PC-9 (cell line): Measurements from ENCODE around the gene HNRNPUL2. TPM values are rescaled to one million over a fixed set of nuclear protein-coding genes. Genes with fewer than 3 reads are reported as not detected.
"Not testable (repeated sequence)": the region's sequence is repeated elsewhere in the genome, so short reads cannot be mapped to it uniquely, and the experiment has no call there.

Experiments used
- BruUV-seq: library from RNA; stranded (reverse); fragments of 400-500 nt; replicated peaks from 2 replicates; lab custom pipeline; 2021; lab: Mats Ljungman, UMichigan
- CTCF ChIA-PET: fragments of 300-600 bp; sonication (Branson Sonifier 250); formaldehyde crosslinking; loops from one replicate; lab custom pipeline; 2022; ENCODE audit warnings: antibody characterized with exemption; lab: Charles Lee
- POLR2A ChIA-PET: fragments of 300-600 bp; sonication (Branson Sonifier 250); formaldehyde crosslinking; loops from one replicate; lab custom pipeline; 2022; ENCODE audit warnings: antibody characterized with exemption; ENCODE audit not compliant: unreplicated experiment; lab: Charles Lee
- DNase-seq, 2 experiments: peaks; one replicate each; pipeline versions ENCODE4 v3.0.0 to v3.0.0-alpha.2; 2015 to 2022; ENCODE audit warnings: mixed read lengths in 1 of 2
- H2AFZ ChIP-seq: fragments of 200-600 bp; sonication (generic); 2 replicates; pipeline ENCODE4 v1.8.1; 2017; ENCODE audit warnings: antibody characterized with exemption
- H3F3A ChIP-seq: fragments of 200-600 bp; sonication (generic); 2 replicates; pipeline ENCODE4 v1.8.1; 2017; ENCODE audit warnings: antibody characterized with exemption, mild to moderate bottlenecking, low read depth; ENCODE audit not compliant: insufficient read depth
- H3K27ac ChIP-seq: fragments of 200-600 bp; sonication (generic); 2 replicates; pipeline ENCODE4 v1.6.1; 2016; ENCODE audit warnings: mixed run types
- H3K27me3 ChIP-seq: fragments of 200-600 bp; sonication (generic); 2 replicates; pipeline ENCODE4 v1.6.1; 2016; ENCODE audit warnings: low read depth, mixed run types; ENCODE audit not compliant: insufficient read depth
- H3K36me3 ChIP-seq: fragments of 200-600 bp; sonication (generic); 2 replicates; pipeline ENCODE4 v1.6.1; 2016; ENCODE audit warnings: low read depth, mixed run types
- H3K4me1 ChIP-seq: fragments of 200-600 bp; sonication (generic); replicated peaks from 2 replicates; pipeline ENCODE4 v1.6.1; 2016; ENCODE audit warnings: mixed run types; ENCODE audit not compliant: insufficient read depth
- H3K4me2 ChIP-seq: fragments of 200-600 bp; sonication (generic); 2 replicates; pipeline ENCODE4 v1.6.1; 2017; ENCODE audit warnings: mixed run types
- H3K4me3 ChIP-seq: fragments of 200-600 bp; sonication (generic); 2 replicates; pipeline ENCODE4 v1.6.1; 2016; ENCODE audit warnings: mixed run types
- H3K79me2 ChIP-seq: fragments of 200-600 bp; sonication (generic); 2 replicates; pipeline ENCODE4 v1.6.1; 2017; ENCODE audit warnings: low read depth, mixed run types
- H3K9me2 ChIP-seq: fragments of 200-600 bp; sonication (generic); 2 replicates; pipeline ENCODE4 v1.8.1; 2017; ENCODE audit warnings: mild to moderate bottlenecking; ENCODE audit not compliant: insufficient read depth
- H3K9me3 ChIP-seq: fragments of 200-600 bp; sonication (generic); 2 replicates; pipeline ENCODE4 v1.8.1; 2016; ENCODE audit warnings: low read depth; ENCODE audit not compliant: insufficient read depth
- H4K20me1 ChIP-seq: fragments of 200-600 bp; sonication (generic); 2 replicates; pipeline ENCODE4 v1.8.1; 2017; ENCODE audit not compliant: insufficient read depth
- CTCF ChIP-seq: fragments of 200-600 bp; sonication (generic); conservative IDR thresholded peaks from 2 replicates; pipeline ENCODE4 v1.6.1; 2017; ENCODE audit warnings: mixed run types, antibody characterized with exemption, mild to moderate bottlenecking, moderate library complexity
- EZH2 ChIP-seq: fragments of 200-600 bp; sonication (generic); IDR thresholded peaks from 2 replicates; pipeline ENCODE4 v1.8.0; 2017; ENCODE audit warnings: antibody characterized with exemption, low read depth
- intact Hi-C: fragments of 100-400 bp; cut with micrococcal nuclease; formaldehyde crosslinking; loops from one replicate; pipeline ENCODE4 v1.10.0; 2022; ENCODE audit not compliant: unreplicated experiment
- total RNA-seq: library from RNA; stranded (reverse); gene quantifications from 2 replicates; pipeline ENCODE4 v1.2.3, GENCODE V29; 2021

Gene HNRNPUL2
- total RNA-seq, 1 experiment from 2014 or later, result 76.9 TPM

- Histone ChIP-seq H3K9me3 (no peaks in the 10 kb centered on the region), H3K27ac (peak overlapping the region; percentile 79), H3K4me2 (peak overlapping the region; percentile 96), H3K9me2 (no peaks in the 10 kb centered on the region), H3K79me2 (peaks cover 19% of the 10 kb centered on the region), H3K4me3 (peak overlapping the region; percentile 89), H2AFZ (peak overlapping the region; percentile 85), H3F3A (peaks cover 34% of the 10 kb centered on the region), H3K27me3 (no peaks in the 10 kb centered on the region), H4K20me1 (no peaks in the 10 kb centered on the region), H3K36me3 (peaks cover 6% of the 10 kb centered on the region; the same call in 1 of the 2 replicates), H3K4me1 (peaks cover 30% of the 10 kb centered on the region)
- CTCF ChIA-PET, result interaction anchor here (0.6 to 1.3 kb wide), 4 partner anchors 12 to 94 kb away, joined by 3 to 14 read pairs (median 4); no protein-coding TSS in a partner anchor
- intact Hi-C loops, result loop anchor here (5.0 kb wide), 2 partner anchors 93 to 137 kb away; partner anchors contain the start of genes EML3 and ROM1
- BruUV-seq, result TSS peak; percentile 4
- no peak; the same call in 1 of the 2 replicates for TF ChIP-seq CTCF
- TF ChIP-seq EZH2, result no peak
- DNase-seq, result peak; percentile 50 to 66
- POLR2A ChIA-PET, result interaction anchor here (0.5 to 1.2 kb wide), 5 partner anchors 10 to 66 kb away, joined by 3 to 15 read pairs (median 5); partner anchors contain the start of genes C11orf98, CSKMT, POLR2G and TAF6L
Measured at GRCh38 chr11:62705413-62705812, 21.8 kb downstream of the HNRNPUL2 start.

- H3K9me3 ChIP-seq, H3K4me3 ChIP-seq, intact Hi-C loops, H2AFZ ChIP-seq, POLR2A ChIA-PET, H3K4me2 ChIP-seq, DNase-seq, H3K27me3 ChIP-seq, H4K20me1 ChIP-seq, BruUV-seq, H3K27ac ChIP-seq, H3K9me2 ChIP-seq, H3K36me3 ChIP-seq: not testable (repeated sequence)
- Histone ChIP-seq H3F3A (peaks cover 25% of the 10 kb centered on the region), H3K4me1 (peaks cover 24% of the 10 kb centered on the region), H3K79me2 (peaks cover 19% of the 10 kb centered on the region)
- CTCF ChIA-PET, result interaction anchor here (0.6 kb wide), 1 partner anchor 24 kb away, joined by 3 read pairs; no protein-coding TSS in a partner anchor
Measured at GRCh38 chr11:62703921-62704320, 23.3 kb downstream of the HNRNPUL2 start.

DNA sequence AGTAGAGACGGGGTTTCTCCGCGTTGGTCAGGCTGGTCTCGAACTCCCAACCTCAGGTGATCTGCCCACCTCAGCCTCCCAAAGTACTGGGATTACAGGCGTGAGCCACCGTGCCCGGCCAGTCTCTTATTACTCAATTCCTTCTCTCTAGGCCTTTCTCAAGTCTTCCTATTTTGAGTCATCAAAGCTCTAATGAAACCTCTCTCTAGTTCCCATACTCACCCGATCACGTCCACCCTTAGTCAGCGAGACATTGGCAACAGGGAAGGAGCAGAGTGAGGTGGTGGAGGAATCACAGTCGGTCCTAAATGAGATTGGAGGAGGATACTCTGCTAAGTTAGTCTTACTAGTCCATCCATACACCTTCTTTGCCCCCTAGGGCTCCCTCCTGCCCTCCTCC lies 25.0 kb downstream of the HNRNPUL2 start:
- Histone ChIP-seq H3K9me2 (no peaks in the 10 kb centered on the region), H3F3A (peaks cover 25% of the 10 kb centered on the region), H3K4me2 (no peak overlapping the region), H3K79me2 (peaks cover 19% of the 10 kb centered on the region), H3K4me1 (peaks cover 14% of the 10 kb centered on the region), H3K9me3 (no peaks in the 10 kb centered on the region), H3K27ac (no peak overlapping the region), H3K27me3 (no peaks in the 10 kb centered on the region), H4K20me1 (no peaks in the 10 kb centered on the region), H2AFZ (no peak overlapping the region), H3K36me3 (peaks cover 6% of the 10 kb centered on the region; the same call in 1 of the 2 replicates), H3K4me3 (no peak overlapping the region)
- DNase-seq, result no peak
- BruUV-seq, result no TSS peak
- POLR2A ChIA-PET, result no interaction called here
- CTCF ChIA-PET, result no interaction called here
- no peak for TF ChIP-seq EZH2
- intact Hi-C loops, result no loop called here

DNA sequence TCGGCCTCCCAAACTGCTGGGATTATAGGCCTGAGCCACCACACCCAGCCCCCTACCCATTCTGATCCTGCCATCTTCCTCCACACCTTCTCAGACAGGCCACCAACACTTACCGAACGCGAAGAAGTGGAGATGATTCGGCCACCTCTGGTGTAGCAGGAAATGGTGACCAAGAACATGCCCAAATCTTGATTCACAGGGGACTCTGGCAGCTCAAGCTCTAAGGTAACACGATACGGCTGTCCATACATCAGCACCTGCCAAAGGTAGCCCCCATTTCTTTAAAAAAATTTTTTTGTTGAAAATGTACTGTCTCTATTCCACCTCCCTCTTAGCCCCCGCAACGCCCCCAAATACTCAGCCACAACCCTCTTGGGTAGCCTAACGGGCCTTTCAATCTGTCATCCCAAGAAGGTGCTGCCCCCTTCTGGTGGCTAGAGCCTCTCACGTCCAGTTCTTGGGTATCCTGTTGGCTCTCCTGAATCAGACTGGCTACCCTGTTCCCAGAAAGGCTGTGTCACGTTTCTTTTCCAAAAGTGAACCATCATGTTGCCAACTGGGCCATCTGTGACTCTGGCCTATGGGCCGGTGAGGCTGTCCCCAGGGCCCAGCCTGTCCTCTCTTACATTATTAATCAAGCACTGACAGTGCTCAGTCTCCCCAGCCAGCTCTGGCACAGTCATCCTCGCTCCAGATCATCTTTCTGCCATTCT lies 32.6 kb downstream of the HNRNPUL2 start:
- POLR2A ChIA-PET, result interaction anchor here (0.6 kb wide), 1 partner anchor 11 kb away, joined by 7 read pairs; no protein-coding TSS in a partner anchor
- no peaks in the 10 kb centered on the region for H3K9me3 ChIP-seq
- TF ChIP-seq EZH2, result no peak
- TF ChIP-seq CTCF, result peak; percentile 86
- CTCF ChIA-PET, result interaction anchor here (0.6 to 2.4 kb wide), 6 partner anchors 10 to 987 kb away, joined by 3 to 15 read pairs (median 7); no protein-coding TSS in a partner anchor
- no peaks in the 10 kb centered on the region for H3K79me2 ChIP-seq
- DNase-seq, result peak in 1 of 2 experiments; percentile 55
- no peaks in the 10 kb centered on the region for H3K27me3 ChIP-seq
- no peaks in the 10 kb centered on the region for H3K4me1 ChIP-seq
- H2AFZ ChIP-seq, result no peak overlapping the region
- H3K4me3 ChIP-seq, result no peak overlapping the region
- H4K20me1 ChIP-seq, result no peaks in the 10 kb centered on the region
- 0 out of 2 replicates have a peak, but pooled peaks cover 12% of the 10 kb centered on the region for H3K36me3 ChIP-seq
- H3K9me2 ChIP-seq, result no peaks in the 10 kb centered on the region
- H3K27ac ChIP-seq, result no peak overlapping the region
- intact Hi-C loops, result loop anchor here (1.0 to 2.0 kb wide), 2 partner anchors 16 to 299 kb away; partner anchors contain the start of gene UBXN1
- no TSS peak for BruUV-seq
- H3K4me2 ChIP-seq, result no peak overlapping the region
- H3F3A ChIP-seq, result peaks cover 25% of the 10 kb centered on the region

GRCh38 chr11:62693624-62694023 lies 33.6 kb downstream of the HNRNPUL2 start:
- not testable (repeated sequence) for H3K9me3 ChIP-seq, H3K4me3 ChIP-seq, H3K4me2 ChIP-seq, BruUV-seq, H3K27me3 ChIP-seq, H2AFZ ChIP-seq, H4K20me1 ChIP-seq, H3K79me2 ChIP-seq, DNase-seq, H3K4me1 ChIP-seq, H3K27ac ChIP-seq, H3K9me2 ChIP-seq
- intact Hi-C loops, result loop anchor here (1.0 to 2.0 kb wide), 2 partner anchors 15 to 298 kb away; partner anchors contain the start of gene UBXN1
- peaks cover 30% of the 10 kb centered on the region for H3F3A ChIP-seq
- ChIA-PET CTCF (interaction anchor here (1.1 to 2.4 kb wide), 2 partner anchors 12 to 13 kb away, joined by 5 to 15 read pairs; no protein-coding TSS in a partner anchor), POLR2A (interaction anchor here (0.7 kb wide), 1 partner anchor 29 kb away, joined by 3 read pairs; the partner anchor contains the start of gene C11orf98)
- H3K36me3 ChIP-seq, result 0 out of 2 replicates have a peak, but pooled peaks cover 12% of the 10 kb centered on the region
